Measurements from ENCODE around the gene CA14. TPM values are rescaled to one million over a fixed set of nuclear protein-coding genes. Genes with fewer than 3 reads are reported as not detected.
"Not testable (repeated sequence)": the region's sequence is repeated elsewhere in the genome, so short reads cannot be mapped to it uniquely, and the experiment has no call there.

CA14 gene
- not detected in 2 replicates for total RNA-seq
- 0.33 TPM for polyA plus RNA-seq (2012)

DNA sequence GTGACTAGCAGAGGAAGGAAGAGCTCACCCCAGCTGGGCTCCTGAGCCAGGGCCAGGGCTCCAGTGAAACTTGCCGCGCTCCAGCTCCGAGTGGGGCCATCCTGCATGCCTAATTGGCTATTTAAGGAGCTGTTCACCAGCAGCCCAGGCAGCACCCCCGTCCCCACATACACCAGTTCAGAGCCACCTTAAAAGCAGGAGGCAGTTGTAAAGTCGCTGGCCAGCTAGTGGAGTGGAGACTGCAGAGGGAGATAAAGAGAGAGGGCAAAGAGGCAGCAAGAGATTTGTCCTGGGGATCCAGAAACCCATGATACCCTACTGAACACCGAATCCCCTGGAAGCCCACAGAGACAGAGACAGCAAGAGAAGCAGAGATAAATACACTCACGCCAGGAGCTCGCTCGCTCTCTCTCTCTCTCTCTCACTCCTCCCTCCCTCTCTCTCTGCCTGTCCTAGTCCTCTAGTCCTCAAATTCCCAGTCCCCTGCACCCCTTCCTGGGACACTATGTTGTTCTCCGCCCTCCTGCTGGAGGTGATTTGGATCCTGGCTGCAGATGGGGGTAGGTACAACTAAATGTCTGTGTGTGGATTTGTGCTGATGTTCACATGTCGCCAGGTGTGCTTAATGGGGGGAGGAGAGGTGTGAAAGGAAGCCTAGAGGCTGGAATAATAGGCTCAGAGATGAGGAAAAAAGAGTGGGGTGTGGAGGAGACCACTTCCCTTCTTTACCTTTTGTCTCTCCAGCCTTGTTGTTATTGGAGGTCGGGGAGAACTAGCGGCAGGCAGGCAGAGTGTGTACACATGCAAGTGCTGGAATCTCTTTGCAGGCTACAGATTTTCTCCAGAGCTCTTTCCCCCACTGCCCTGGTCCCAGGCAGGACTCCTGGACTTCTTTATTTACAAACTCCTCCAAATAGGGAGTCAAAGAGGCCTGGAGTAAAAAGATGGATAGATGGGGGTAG, at the start of gene CA14:
CA14 (plus strand) TSS at position 151 of the 962 bp plus-strand sequence; CDS start at position 506, 355 bp downstream.
- DNase-seq (ENCODE audit: low read depth), result no peak

DNA sequence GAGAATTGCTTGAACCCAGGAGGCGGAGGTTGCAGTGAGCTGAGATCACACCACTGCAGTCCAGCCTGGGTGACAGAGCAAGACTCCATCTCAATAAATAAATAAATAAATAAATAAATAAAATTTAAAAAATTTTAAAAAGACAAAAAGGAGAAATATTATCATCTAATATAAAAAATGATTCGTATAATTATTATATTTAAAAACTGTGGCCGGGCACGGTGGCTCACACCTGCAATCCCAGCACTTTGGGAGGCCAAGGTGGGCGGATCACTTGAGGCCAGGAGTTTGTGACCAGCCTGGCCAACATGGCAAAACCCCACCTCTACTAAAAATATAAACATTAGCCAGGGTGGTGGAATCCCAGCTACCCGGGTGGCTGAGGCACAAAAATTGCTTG, 49.1 kb upstream of the CA14 start:
- DNase-seq (ENCODE audit: low read depth), result not testable (repeated sequence)

DNA sequence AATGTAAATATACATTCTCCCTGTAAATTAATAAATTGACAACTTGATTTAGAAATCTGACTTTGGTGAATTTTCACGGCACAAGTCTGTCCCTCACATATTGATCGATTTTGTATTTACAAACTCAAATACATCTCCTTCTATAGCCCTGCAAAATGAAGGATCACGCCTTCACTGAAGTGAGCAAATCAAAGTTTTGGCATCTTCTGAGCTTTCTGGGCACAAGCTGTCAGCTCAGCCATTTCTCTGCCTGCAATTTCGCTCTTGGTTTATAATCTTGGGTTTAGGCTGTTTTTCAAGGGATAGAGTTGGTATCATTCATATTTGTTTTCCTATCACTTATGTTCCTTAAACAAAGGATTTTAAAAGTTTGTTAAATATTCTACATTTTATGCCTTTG, 47.5 kb upstream of the CA14 start:
- DNase-seq (ENCODE audit: low read depth), result no peak

DNA sequence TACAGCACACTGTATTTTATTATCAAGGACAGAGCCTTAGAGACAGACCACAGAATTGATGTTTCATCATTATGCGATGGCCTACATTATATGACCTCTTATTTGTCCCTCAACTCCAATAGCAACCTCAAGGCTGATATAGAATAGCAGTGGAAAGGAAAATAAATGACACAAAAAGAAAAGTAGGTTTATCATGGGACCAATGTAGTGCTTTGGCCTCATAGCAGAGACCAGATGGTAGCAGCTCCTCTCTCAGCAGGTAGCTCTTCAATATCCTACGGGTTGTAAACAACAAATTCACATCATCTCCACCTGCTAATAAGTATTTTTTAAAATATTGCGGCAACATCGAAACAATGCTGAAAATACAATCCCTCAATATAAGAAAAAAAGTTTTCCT, 46.9 kb upstream of the CA14 start:
- no peak for DNase-seq (ENCODE audit: low read depth)

DNA sequence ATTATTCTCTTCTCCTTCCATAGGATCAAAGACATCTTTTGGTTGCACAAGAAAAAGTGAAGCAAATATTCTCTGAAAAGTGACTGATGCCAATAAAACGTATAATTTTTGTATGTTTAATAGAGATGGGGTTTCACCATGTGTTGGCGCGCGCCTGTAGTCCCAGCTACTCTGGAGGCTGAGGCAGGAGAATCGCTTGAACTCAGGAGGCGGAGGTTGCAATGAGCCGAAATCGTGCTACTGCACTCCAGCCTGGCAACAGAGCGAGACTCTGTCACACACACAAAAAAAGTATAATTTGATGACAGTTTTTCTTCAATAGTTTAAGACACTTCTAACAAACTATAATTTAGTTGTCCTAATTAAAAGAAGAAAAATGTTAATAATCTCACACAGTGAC, 45.5 kb upstream of the CA14 start:
- DNase-seq (ENCODE audit: low read depth), result no peak

DNA sequence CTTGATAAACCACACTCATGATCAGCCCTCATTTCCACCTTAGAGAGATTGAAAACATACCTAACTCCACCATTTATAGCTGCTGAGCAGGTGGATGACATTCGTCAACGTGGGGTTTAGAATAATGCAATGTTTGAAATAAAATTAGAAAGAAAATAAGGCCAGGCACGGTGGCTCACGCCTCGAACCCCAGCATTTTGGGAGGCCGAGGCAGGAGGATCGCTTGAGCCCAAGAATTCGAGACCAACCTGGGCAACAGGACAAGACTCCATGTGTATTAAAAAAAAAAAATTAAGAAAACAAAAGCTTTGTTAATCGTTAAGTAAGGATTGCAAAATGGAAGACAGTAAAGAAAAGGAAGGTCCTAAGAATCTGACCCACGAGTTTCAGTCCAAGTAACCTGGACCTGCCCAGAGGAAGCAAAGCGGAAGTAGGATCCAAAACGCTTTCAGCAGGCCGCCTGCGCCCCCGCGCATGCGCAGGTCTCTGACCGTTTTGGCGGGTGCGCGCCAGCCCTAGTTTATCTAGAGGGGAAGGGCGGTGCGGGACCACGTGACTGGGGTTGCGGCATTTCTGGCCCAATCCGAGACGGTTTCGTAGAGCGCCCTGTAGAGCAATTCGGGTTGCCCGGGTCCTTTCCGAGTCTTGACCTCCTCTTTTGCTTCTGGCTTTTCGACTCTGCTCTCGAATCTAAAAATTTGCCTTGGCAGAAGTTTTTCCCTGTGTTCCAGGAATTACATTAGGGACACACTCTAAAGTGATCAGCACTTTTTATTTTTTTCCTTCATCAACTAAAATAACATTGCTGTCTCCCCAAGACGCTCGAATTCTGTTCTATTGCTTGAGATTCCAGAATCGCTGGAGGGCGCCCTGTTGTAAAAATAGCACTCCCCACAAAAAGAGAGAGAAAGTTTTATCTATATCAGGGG, 44.1 kb upstream of the CA14 start:
- no peak for DNase-seq (ENCODE audit: low read depth)

DNA sequence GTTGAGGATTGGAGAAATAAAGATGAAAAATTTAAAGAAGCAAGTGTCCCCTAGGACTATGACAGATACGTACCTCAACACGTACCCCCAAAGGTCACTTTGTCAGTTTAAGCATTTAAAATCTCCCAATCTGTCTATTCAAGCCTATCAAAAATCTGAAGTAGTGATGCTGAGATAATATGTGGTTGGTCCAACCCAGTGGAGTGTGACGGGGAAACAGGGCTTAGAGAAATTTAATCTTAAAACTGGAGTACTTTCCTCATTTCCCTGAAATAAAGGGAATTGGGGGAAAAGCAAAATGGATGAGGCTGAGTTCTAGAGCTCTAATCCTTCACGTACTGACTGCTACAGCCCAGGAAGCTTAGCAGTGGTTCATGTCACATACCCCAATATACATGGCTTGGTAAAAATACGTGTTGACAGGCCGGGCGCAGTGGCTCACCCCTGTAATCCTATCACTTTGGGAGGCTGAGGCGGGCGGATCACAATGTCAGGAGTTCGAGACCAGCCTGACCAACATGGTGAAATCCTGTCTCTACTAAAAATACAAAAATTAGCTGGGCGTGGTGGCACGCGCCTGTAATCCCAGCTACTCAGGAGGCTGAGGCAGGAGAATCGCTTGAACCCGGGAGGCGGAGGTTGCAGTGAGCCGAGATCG, 43.3 kb upstream of the CA14 start:
- not testable (repeated sequence) for DNase-seq (ENCODE audit: low read depth)

DNA sequence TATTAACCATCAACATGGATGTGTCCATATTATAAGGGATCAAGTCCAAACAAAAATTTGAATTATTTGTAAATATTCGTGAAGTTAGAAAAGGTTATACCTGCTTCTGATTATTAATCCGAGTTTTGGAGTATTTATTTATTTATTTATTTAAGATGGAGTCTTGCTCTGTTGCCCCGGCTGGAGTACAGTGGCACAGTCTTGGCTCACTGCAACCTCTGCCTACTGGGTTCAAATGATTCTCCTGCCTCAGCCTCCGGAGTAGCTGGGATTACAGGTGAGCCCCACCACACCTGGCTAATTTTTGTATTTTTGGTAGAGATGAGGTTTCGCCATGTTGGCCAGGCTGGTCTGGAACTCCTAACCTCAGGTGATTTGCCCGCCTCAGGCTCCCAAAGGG, 41.7 kb upstream of the CA14 start:
- DNase-seq (ENCODE audit: low read depth), result not testable (repeated sequence)

DNA sequence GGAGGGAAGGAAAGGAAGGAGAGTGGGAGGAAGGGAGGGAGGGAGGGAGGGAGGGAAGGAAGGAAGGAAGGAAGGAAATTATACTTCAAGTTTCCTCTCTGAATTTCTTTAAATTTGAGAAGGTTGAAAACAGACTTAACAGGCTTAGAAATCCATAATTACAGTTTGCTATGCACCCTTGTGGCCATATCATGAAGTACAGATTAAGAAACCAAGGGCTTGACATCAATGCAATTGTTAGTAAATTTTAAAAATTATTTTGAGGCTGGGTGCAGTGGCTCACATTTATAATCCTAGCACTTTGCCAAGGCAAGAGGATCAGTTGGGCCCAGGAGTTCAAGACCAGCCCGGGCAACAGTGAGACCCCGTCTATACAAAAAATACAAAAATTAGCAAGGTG, 36.0 kb upstream of the CA14 start:
- peak; percentile 38 for DNase-seq (ENCODE audit: low read depth)

DNA sequence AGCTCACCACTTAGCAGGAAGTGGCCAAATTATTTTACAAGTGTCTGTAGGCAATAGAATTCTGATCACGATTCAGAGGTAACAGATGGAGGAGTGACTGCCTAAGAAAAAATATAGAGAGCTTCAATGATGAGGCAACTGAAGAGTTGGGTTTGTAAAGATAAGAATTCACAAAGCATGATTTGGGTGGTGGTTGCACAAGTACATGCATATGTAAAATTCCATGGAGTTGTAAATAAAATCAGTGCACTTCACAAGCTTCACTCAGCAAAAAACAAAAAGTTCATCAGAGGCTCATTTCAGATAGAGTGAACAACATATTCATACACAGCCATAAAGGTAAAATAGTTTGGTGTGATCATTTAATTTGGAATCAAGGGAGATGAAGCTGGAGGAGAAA, 32.6 kb upstream of the CA14 start:
- no peak for DNase-seq (ENCODE audit: low read depth)

DNA sequence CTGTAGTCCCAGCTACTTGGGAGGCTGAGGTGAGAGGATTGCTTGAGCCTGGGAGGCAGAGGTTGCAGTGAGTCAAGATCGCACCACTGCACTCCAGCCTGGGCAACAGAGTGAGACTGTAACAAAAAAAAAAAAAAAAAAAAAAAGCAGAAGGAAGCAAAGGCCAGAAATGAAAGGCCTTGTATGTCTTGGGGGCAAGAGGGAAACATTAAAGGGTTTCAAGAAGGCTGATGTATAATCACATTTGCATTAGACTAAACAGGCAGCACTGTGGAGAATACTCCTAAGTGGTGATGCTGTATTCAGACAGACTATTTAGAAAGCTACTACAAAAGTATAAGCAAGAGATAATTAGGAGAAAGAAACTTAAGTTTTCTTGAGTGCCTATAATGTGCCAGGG, 32.0 kb upstream of the CA14 start:
- DNase-seq (ENCODE audit: low read depth), result no peak

DNA sequence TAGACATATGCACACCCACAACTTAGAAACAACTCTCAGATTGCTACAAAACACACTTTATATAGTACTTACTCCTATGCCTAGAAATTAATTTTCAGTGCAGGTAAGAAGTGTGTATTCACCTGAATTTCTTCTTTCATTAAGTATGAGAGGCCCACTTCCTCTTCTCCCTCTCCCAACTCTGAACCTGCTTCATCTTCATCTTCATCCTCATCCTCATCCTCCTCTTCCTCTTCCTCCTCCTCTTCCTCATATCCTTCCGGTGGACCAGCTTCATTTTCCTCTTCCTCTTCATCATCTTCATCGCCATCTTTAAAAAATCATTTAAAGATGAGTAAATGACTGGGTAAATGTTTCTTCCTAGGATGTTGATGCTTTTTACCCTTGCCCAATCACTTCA, 31.1 kb upstream of the CA14 start:
- no peak for DNase-seq (ENCODE audit: low read depth)

DNA sequence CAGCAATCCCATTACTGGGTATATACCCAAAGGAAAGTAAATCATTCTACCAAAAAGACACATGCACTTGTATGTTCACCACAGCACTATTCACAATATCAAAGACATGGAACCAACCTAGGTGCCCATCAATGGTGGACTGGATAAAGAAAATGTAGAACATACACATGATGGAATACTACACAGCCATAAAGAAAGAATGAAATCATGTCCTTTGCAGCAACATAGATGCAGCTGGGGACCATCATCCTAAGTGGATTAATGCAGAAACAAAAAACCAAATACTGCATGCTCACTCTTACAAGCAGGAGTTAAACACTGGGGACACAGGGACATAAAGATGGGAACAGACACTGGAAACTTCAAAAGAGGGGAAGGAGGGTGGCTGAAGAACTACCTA, 30.3 kb upstream of the CA14 start:
- no peak for DNase-seq (ENCODE audit: low read depth)

DNA sequence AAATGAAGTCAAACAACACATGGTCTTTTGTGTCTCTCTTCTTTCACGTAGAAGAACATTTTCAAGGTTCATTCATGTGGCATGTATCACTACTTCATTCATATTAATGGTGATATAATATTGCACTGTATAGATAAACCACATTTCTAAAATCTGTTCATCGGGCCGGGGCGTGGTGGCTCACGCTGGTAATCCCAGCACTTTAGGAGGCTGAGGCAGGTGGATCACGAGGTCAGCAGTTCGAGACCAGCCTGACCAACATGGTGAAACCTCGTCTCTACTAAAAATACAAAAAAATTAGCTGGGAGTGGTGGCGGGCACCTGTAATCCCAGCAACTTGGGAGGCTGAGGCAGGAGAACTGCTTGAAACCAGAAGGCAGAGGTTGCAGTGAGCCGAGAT, 29.3 kb upstream of the CA14 start:
- DNase-seq (ENCODE audit: low read depth), result not testable (repeated sequence)

DNA sequence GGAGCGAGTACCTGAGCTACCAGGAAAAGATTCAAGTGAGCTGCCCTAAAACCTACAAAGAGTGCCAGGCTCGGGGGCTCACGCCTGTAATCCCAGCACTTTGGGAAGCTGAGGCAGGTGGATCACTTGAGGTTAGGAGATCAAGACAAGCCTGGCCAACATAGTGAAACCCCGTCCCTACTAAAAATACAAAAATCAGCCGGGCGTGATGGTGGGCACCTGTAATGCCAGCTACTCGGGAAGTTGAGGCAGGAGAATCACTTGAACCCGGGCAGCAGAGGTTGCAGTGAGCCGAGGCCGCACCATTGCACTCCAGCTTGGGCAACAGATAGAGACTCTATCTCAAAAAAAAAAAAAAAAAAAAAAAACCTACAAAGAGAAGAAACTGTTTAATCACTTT, 24.7 kb upstream of the CA14 start:
- not testable (repeated sequence) for DNase-seq (ENCODE audit: low read depth)

DNA sequence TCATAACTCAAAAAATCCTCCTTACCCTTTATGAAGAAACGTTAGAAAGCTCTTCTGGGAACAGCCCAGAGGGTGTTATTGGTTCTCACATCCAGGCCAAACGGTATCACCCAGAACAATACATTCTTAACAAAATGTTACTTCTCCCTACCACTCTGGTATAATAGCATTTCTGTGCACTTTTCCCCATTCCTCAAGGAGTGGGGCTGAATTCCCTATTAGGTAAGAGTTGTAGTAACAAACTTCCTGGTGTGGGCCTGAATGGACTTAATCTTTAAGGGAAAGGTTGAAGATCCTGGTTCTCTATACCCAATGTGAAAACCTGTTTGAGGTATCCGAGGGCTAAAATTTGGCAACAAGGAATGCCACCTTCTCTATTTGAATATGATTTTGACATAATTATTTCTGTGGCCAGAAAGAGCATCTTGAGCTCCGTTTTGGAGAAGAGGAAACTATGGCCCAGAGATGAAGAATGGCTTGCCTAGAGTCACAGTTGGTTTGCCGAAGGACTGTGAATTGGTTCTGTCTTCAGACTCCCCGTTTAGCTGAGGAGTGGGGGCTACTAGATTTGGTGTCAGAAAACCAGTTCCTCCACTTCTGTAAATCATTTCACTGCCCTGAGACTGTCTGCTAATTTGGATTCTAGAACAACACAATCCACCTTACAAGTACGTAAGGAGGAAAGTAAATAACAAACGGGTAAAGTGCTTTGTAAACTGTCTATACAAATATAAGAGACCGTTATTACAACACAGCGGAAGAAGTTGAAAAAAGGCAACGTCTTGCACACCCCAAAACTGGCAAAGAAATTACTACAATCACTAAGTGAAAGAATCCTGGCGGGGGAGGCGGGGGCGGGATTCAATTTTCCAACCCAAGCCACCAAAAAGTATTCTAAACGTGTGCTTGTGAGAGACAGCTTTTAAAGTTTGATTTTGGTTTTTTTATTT, 23.9 kb upstream of the CA14 start:
- DNase-seq (ENCODE audit: low read depth), result peak; percentile 4

DNA sequence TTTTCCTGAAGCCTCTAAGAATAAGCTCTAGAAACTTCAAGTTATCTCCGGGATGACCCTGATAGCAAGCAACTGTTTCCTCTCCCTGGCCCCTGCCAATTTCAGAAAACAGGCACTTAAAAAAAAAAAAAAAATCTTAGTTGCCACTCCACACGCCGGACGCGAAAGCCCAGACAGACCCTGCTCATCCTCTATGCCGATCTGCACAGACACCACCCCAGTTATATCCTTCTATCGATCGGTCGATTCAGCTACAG, 23.3 kb upstream of the CA14 start:
- no peak for DNase-seq (ENCODE audit: low read depth)

DNA sequence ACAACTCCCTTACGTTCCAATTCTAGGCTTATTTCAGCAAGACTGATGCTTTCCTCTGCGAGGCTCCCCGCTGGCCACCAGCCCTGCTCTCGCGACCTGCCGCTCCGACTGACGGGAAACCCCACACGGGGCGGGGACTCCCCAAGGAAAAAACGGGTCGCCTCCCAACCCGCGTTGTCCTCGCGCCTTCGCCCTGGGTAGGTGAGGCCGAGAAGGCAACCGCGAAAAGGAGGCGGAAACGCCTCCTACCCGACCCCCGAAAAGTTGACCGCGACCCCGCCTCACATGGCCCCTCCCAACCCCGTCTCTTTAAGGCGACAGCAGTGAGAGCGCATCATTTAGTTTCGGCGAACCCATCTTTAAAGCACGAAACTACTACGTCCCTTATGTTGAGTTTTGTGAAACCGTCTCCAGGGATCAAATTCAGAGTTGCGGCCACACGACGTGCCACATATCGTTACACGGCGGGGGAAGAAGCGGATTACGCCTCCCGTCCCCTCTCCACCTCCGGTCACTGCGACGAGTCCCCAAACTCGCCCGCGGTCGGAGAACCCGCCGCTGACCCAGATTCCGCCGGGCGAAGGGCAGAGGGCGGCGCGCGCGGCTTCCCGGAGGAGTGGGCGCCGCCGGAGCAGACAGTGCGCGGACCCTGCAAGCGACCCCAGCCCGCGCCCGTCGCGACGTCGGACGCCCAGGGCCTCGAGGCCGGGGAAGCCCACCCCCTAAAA, 22.8 kb upstream of the CA14 start:
- DNase-seq (ENCODE audit: low read depth), result peak; percentile 83

DNA sequence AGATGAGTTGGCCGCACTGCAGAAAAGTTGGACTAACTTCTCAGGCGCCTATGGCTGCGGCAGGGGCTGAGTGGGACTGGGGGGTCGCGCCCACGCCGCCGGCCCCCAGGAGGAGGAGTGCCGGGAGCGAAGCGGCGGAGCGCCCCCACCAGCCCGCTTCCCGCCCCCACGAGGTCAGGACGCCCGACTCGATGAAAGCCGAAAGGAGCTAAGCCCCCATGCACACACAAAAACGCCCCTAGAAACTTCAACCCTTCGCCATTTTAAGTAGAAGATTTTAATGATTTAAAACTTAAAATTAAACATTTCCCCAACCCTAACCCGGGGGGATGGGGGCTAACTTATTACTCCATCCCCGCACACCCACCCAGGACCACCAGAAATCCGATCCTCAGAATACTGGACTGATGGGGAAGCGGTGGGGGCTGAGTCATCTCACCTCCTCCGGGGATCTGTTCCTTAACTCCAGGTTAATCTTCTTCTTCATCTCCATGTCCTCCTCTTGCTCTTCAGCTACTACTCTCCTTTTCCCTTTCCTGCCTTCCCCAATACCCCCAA, 22.2 kb upstream of the CA14 start:
- peak; percentile 24 for DNase-seq (ENCODE audit: low read depth)
